Liver (tissue), 3 donors: ENCODE data around the gene PLEK2.

ENCODE experiments used
- ATF3 ChIP-seq: IDR thresholded peaks from 2 replicates; pipeline ENCODE4 v1.6.1; 2016; ENCODE audit warnings: antibody characterized with exemption
- CTCF ChIP-seq: fragments of 150-350 bp; IDR thresholded peaks from 2 replicates; pipeline ENCODE4 v1.5.1; 2017; ENCODE audit warnings: improper control_type of control experiment, low read depth, low read length; ENCODE audit not compliant: missing input control
- EGR1 ChIP-seq, 2 donors: IDR thresholded peaks; 2 replicates each; pipeline ENCODE4 v1.6.1; 2016 to 2018; ENCODE audit warnings: antibody characterized with exemption in 2 of 2, low read depth in 2 of 2
- FOXA1 ChIP-seq: IDR thresholded peaks from 2 replicates; pipeline ENCODE4 v1.6.1; 2016; ENCODE audit warnings: antibody characterized with exemption
- GABPA ChIP-seq, 2 donors: IDR thresholded peaks in 1 of 2; conservative IDR thresholded peaks in 1 of 2; 2 replicates each; pipeline ENCODE4 v1.6.1; 2016; ENCODE audit warnings: antibody characterized with exemption in 2 of 2, mild to moderate bottlenecking in 1 of 2, moderate library complexity in 1 of 2
- MAX ChIP-seq: IDR thresholded peaks from 2 replicates; pipeline ENCODE4 v1.6.1; 2016; ENCODE audit warnings: antibody characterized with exemption
- RAD21 ChIP-seq, 2 donors: IDR thresholded peaks; 2 replicates each; pipeline ENCODE4 v1.6.1; 2016; ENCODE audit warnings: antibody characterized with exemption in 2 of 2, mild to moderate bottlenecking in 2 of 2
- RXRA ChIP-seq, 2 donors: IDR thresholded peaks; 2 replicates each; pipeline ENCODE4 v1.6.1; 2017 to 2018; ENCODE audit warnings: antibody characterized with exemption in 2 of 2, mild to moderate bottlenecking in 1 of 2
- TAF1 ChIP-seq: conservative IDR thresholded peaks from 2 replicates; pipeline ENCODE4 v1.6.1; 2016; ENCODE audit warnings: antibody characterized with exemption, mild to moderate bottlenecking
- YY1 ChIP-seq: IDR thresholded peaks from 2 replicates; pipeline ENCODE4 v1.6.1; 2016; ENCODE audit warnings: antibody characterized with exemption, mild to moderate bottlenecking
- donor health status: healthy.
- donor health status: healthy.

DNA sequence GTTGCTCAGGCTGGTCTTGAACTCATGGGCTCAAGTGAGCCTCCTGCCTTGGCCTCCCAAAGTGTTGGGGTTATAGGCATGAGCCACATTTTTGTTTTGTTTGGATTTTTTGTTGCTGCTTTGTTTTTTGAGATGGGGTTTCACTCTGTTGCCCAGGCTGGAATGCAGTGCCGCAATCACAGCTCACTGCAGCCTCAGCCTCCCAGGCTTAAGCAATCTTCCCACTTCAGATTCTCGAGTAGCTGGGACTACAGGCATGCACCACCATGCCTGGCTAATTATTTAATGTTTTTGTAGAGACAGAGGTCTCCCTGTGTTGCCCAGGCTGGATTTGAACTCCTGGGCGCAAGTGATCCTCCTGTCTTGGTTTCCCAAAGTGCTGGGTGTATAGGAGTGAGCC is 5.7 kb upstream of the PLEK2 start:
- TF ChIP-seq YY1: no peak
- no peak for TF ChIP-seq CTCF
- TF ChIP-seq MAX: no peak
- TF ChIP-seq ATF3: no peak
- no peak for TF ChIP-seq RAD21 (IDR thresholded peaks at IDR 0.05)
- no peak for TF ChIP-seq RXRA (IDR thresholded peaks at IDR 0.05)
- TF ChIP-seq GABPA (IDR thresholded peaks at IDR 0.05 in 1 of 2, conservative IDR thresholded peaks at IDR 0.05 in 1 of 2): no peak
- no peak for TF ChIP-seq FOXA1
- TF ChIP-seq EGR1 (IDR thresholded peaks at IDR 0.05; ENCODE audit: low read depth in 2 of 2): no peak
- TF ChIP-seq TAF1: no peak
